ENCODE measurements around the gene SLC35F6.
"Not testable (repeated sequence)": the region's sequence is repeated elsewhere in the genome, so short reads cannot be mapped to it uniquely, and the experiment has no call there.

Gene SLC35F6

GRCh38 chr2:26730549-26731344 is 33.3 kb upstream of the SLC35F6 start:
- no peak for DNase-seq (ENCODE audit: low spot score)

- no peak for DNase-seq (ENCODE audit: low spot score)
Measured at GRCh38 chr2:26731714-26732113, 32.4 kb upstream of the SLC35F6 start.

- no peak for DNase-seq (ENCODE audit: low spot score)
Measured at GRCh38 chr2:26732446-26732845, 31.6 kb upstream of the SLC35F6 start.

GRCh38 chr2:26733413-26733812 is 30.7 kb upstream of the SLC35F6 start:
- DNase-seq (ENCODE audit: low spot score) = no peak

GRCh38 chr2:26735097-26735496 is 29.0 kb upstream of the SLC35F6 start:
- DNase-seq (ENCODE audit: low spot score) = no peak

GRCh38 chr2:26735883-26736588 is 28.0 kb upstream of the SLC35F6 start:
- DNase-seq (ENCODE audit: low spot score) = no peak

- no peak for DNase-seq (ENCODE audit: low spot score)
Measured at GRCh38 chr2:26737221-26737620, 26.9 kb upstream of the SLC35F6 start.

- DNase-seq (ENCODE audit: low spot score) = no peak
Measured at GRCh38 chr2:26738481-26738880, 25.6 kb upstream of the SLC35F6 start.

- DNase-seq (ENCODE audit: low spot score) = no peak
Measured at GRCh38 chr2:26739514-26739913, 24.6 kb upstream of the SLC35F6 start.

GRCh38 chr2:26740346-26740745 is 23.7 kb upstream of the SLC35F6 start:
- DNase-seq (ENCODE audit: low spot score) = no peak

GRCh38 chr2:26740890-26741302 is 23.2 kb upstream of the SLC35F6 start:
- no peak for DNase-seq (ENCODE audit: low spot score)

- DNase-seq (ENCODE audit: low spot score) = no peak
Measured at GRCh38 chr2:26742048-26742770, 21.9 kb upstream of the SLC35F6 start.

- no peak for DNase-seq (ENCODE audit: low spot score)
Measured at GRCh38 chr2:26743852-26744251, 20.2 kb upstream of the SLC35F6 start.

- DNase-seq (ENCODE audit: low spot score) = no peak
Measured at GRCh38 chr2:26744953-26745352, 19.1 kb upstream of the SLC35F6 start.

GRCh38 chr2:26745609-26746327 is 18.3 kb upstream of the SLC35F6 start:
- DNase-seq (ENCODE audit: low spot score) = peak; percentile 53

- no peak for DNase-seq (ENCODE audit: low spot score)
Measured at GRCh38 chr2:26746934-26747333, 17.1 kb upstream of the SLC35F6 start.

- DNase-seq (ENCODE audit: low spot score) = not testable (repeated sequence)
Measured at GRCh38 chr2:26749787-26750420, 14.2 kb upstream of the SLC35F6 start.

- DNase-seq (ENCODE audit: low spot score) = not testable (repeated sequence)
Measured at GRCh38 chr2:26750467-26750866, 13.6 kb upstream of the SLC35F6 start.

GRCh38 chr2:26752656-26753055 is 11.4 kb upstream of the SLC35F6 start:
- no peak for DNase-seq (ENCODE audit: low spot score)

- DNase-seq (ENCODE audit: low spot score) = no peak
Measured at GRCh38 chr2:26754539-26754938, 9.5 kb upstream of the SLC35F6 start.

- DNase-seq (ENCODE audit: low spot score) = no peak
Measured at GRCh38 chr2:26754972-26755670, 9.0 kb upstream of the SLC35F6 start.

Data from SW480 (cell line).